SH-SY5Y (cell line): ENCODE measurements around the gene TKTL1.

ENCODE experiments used
- GATA2 ChIP-seq: IDR thresholded peaks from 2 replicates; pipeline ENCODE4 v1.6.1; 2011; ENCODE audit warnings: mild to moderate bottlenecking, low read depth, low read length
- GATA3 ChIP-seq: IDR thresholded peaks from 2 replicates; pipeline ENCODE4 v1.6.1; 2011; ENCODE audit warnings: low read depth, mild to moderate bottlenecking, low read length, moderate library complexity

GRCh38 chrX:154298312-154298711, 2.7 kb downstream of the TKTL1 start:
- TF ChIP-seq GATA3 (no peak), GATA2 (no peak)
